HFF-Myc (cell line): ENCODE measurements around the gene D2HGDH.
"Not testable (repeated sequence)": the region's sequence is repeated elsewhere in the genome, so short reads cannot be mapped to it uniquely, and the experiment has no call there.

Experiments used
- DNase-seq: peaks from one replicate; pipeline ENCODE4 v3.0.0-alpha.2; 2011; ENCODE audit warnings: low read depth; ENCODE audit errors: extremely low read depth
- H3K4me3 ChIP-seq: replicated peaks from 2 replicates; pipeline ENCODE4 v1.5.1; 2011; ENCODE audit warnings: low read depth, mild to moderate bottlenecking, control low read depth, low read length
- CTCF ChIP-seq: IDR thresholded peaks from 2 replicates; pipeline ENCODE4 v1.5.1; 2012; ENCODE audit warnings: mild to moderate bottlenecking, low read depth, low read length, control low read depth; ENCODE audit errors: missing control alignments

D2HGDH gene

GRCh38 chr2:241739651-241740050 lies 5.2 kb downstream of the D2HGDH start:
- no peak for DNase-seq
- no peak for TF ChIP-seq CTCF
- no peak overlapping the region for H3K4me3 ChIP-seq

GRCh38 chr2:241741016-241741415 lies 6.6 kb downstream of the D2HGDH start:
- no peak for DNase-seq
- TF ChIP-seq CTCF: no peak

GRCh38 chr2:241742320-241742939 lies 8.0 kb downstream of the D2HGDH start:
- TF ChIP-seq CTCF: no peak
- DNase-seq: no peak
- H3K4me3 ChIP-seq: no peak overlapping the region

More at GRCh38 chr2:241741016-241741415, 6.6 kb downstream of the D2HGDH start:
- H3K4me3 ChIP-seq: no peak overlapping the region

GRCh38 chr2:241743008-241743407 lies 8.6 kb downstream of the D2HGDH start:
- DNase-seq, H3K4me3 ChIP-seq: not testable (repeated sequence)

GRCh38 chr2:241743620-241744019 lies 9.2 kb downstream of the D2HGDH start:
- no peak overlapping the region for H3K4me3 ChIP-seq
- no peak for TF ChIP-seq CTCF
- no peak for DNase-seq

- H3K4me3 ChIP-seq: no peak overlapping the region
Observed at GRCh38 chr2:241744028-241744754, 9.8 kb downstream of the D2HGDH start.

GRCh38 chr2:241745276-241745675 lies 10.8 kb downstream of the D2HGDH start:
- DNase-seq: no peak
- H3K4me3 ChIP-seq: no peak overlapping the region
- TF ChIP-seq CTCF: no peak

More at GRCh38 chr2:241744028-241744754, 9.8 kb downstream of the D2HGDH start:
- no peak for DNase-seq
- TF ChIP-seq CTCF: no peak
